HEK293 (cell line): ENCODE data around the gene ADRB2.

Experiments used
- BCL11A ChIP-seq: fragments of 450-650 bp; formaldehyde crosslinking; IDR thresholded peaks from 2 replicates; pipeline ENCODE4 v1.5.1; 2016; ENCODE audit warnings: low read depth, missing biosample characterization, missing genetic modification characterization
- HOXD13 ChIP-seq: sonication (generic); formaldehyde crosslinking; IDR thresholded peaks from 2 replicates; pipeline ENCODE4 v1.8.0; 2022; ENCODE audit warnings: missing genetic modification reagents, borderline replicate concordance
- KLF10 ChIP-seq: fragments of 450-650 bp; IDR thresholded peaks from 2 replicates; pipeline ENCODE4 v1.5.1; 2018; ENCODE audit warnings: missing biosample characterization, mild to moderate bottlenecking, missing genetic modification characterization
- MZF1 ChIP-seq: fragments of 450-650 bp; formaldehyde crosslinking; IDR thresholded peaks from 2 replicates; pipeline ENCODE4 v1.5.1; 2017; ENCODE audit warnings: missing biosample characterization, missing genetic modification characterization, borderline replicate concordance
- ZBTB8A ChIP-seq: fragments of 450-650 bp; formaldehyde crosslinking; IDR thresholded peaks from 2 replicates; pipeline ENCODE4 v1.5.1; 2016; ENCODE audit warnings: missing biosample characterization, missing genetic modification characterization
- ZIC2 ChIP-seq: fragments of 450-650 bp; formaldehyde crosslinking; IDR thresholded peaks from 2 replicates; pipeline ENCODE4 v1.5.1; 2016; ENCODE audit warnings: missing biosample characterization, missing genetic modification characterization
- ZNF221 ChIP-seq: fragments of 450-650 bp; formaldehyde crosslinking; IDR thresholded peaks from 2 replicates; pipeline ENCODE4 v1.5.1; 2017; ENCODE audit warnings: missing biosample characterization, missing genetic modification characterization, borderline replicate concordance
- ZNF302 ChIP-seq: fragments of 450-650 bp; formaldehyde crosslinking; IDR thresholded peaks from 2 replicates; pipeline ENCODE4 v1.5.1; 2016; ENCODE audit warnings: missing biosample characterization, missing genetic modification characterization, low read depth
- ZNF404 ChIP-seq: fragments of 450-650 bp; formaldehyde crosslinking; IDR thresholded peaks from 2 replicates; pipeline ENCODE4 v1.5.1; 2017; ENCODE audit warnings: missing biosample characterization, missing genetic modification characterization
- ZNF423 ChIP-seq: fragments of 450-650 bp; formaldehyde crosslinking; IDR thresholded peaks from 2 replicates; pipeline ENCODE4 v1.5.1; 2016; ENCODE audit warnings: missing biosample characterization, missing genetic modification characterization
- ZNF596 ChIP-seq: fragments of 450-650 bp; IDR thresholded peaks from 2 replicates; pipeline ENCODE4 v1.5.0; 2018; ENCODE audit warnings: missing biosample characterization, mild to moderate bottlenecking, missing genetic modification characterization, moderate library complexity
- ZNF785 ChIP-seq: fragments of 450-650 bp; formaldehyde crosslinking; IDR thresholded peaks from 2 replicates; pipeline ENCODE4 v1.5.1; 2016; ENCODE audit warnings: missing biosample characterization, missing genetic modification characterization
- ZNF843 ChIP-seq: fragments of 450-650 bp; formaldehyde crosslinking; IDR thresholded peaks from 2 replicates; pipeline ENCODE4 v1.5.1; 2016; ENCODE audit warnings: missing biosample characterization, missing genetic modification characterization
- TF ChIP-seq, protein P1 (sequence below): fragments of 450-650 bp; formaldehyde crosslinking; IDR thresholded peaks from 2 replicates; pipeline ENCODE4; 2016; ENCODE audit warnings: missing biosample characterization, missing genetic modification characterization
- TF ChIP-seq, protein P2 (sequence below): fragments of 450-650 bp; formaldehyde crosslinking; IDR thresholded peaks from 2 replicates; pipeline ENCODE4 v1.5.1; 2016; ENCODE audit warnings: missing biosample characterization, missing genetic modification characterization
- TF ChIP-seq, protein P3 (sequence below): fragments of 450-650 bp; formaldehyde crosslinking; conservative IDR thresholded peaks from 2 replicates; pipeline ENCODE4 v1.5.1; 2016; ENCODE audit warnings: low read depth, missing biosample characterization, missing genetic modification characterization
- TF ChIP-seq, protein P4 (sequence below): fragments of 450-650 bp; formaldehyde crosslinking; IDR thresholded peaks from 2 replicates; pipeline ENCODE4 v1.5.1; 2016; ENCODE audit warnings: missing biosample characterization, missing genetic modification characterization
- TF ChIP-seq, protein P5 (sequence below): fragments of 450-650 bp; formaldehyde crosslinking; IDR thresholded peaks from 2 replicates; pipeline ENCODE4 v1.5.1; 2017; ENCODE audit warnings: missing biosample characterization, missing genetic modification characterization
- TF ChIP-seq, protein P6 (sequence below): fragments of 450-650 bp; formaldehyde crosslinking; IDR thresholded peaks from 2 replicates; pipeline ENCODE4 v1.5.1; 2016; ENCODE audit warnings: missing biosample characterization, missing genetic modification characterization
- TF ChIP-seq, protein P7 (sequence below): fragments of 450-650 bp; formaldehyde crosslinking; IDR thresholded peaks from 2 replicates; pipeline ENCODE4 v1.5.1; 2017; ENCODE audit warnings: missing biosample characterization, missing genetic modification characterization
- TF ChIP-seq, protein P8 (sequence below): fragments of 450-650 bp; formaldehyde crosslinking; IDR thresholded peaks from 2 replicates; pipeline ENCODE4 v1.5.1; 2016; ENCODE audit warnings: missing biosample characterization, missing genetic modification characterization

The ADRB2 gene

DNA sequence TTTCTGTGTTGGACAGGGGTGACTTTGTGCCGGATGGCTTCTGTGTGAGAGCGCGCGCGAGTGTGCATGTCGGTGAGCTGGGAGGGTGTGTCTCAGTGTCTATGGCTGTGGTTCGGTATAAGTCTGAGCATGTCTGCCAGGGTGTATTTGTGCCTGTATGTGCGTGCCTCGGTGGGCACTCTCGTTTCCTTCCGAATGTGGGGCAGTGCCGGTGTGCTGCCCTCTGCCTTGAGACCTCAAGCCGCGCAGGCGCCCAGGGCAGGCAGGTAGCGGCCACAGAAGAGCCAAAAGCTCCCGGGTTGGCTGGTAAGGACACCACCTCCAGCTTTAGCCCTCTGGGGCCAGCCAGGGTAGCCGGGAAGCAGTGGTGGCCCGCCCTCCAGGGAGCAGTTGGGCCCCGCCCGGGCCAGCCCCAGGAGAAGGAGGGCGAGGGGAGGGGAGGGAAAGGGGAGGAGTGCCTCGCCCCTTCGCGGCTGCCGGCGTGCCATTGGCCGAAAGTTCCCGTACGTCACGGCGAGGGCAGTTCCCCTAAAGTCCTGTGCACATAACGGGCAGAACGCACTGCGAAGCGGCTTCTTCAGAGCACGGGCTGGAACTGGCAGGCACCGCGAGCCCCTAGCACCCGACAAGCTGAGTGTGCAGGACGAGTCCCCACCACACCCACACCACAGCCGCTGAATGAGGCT is at the start of gene ADRB2 (continued):
- TF ChIP-seq, protein P1, sequence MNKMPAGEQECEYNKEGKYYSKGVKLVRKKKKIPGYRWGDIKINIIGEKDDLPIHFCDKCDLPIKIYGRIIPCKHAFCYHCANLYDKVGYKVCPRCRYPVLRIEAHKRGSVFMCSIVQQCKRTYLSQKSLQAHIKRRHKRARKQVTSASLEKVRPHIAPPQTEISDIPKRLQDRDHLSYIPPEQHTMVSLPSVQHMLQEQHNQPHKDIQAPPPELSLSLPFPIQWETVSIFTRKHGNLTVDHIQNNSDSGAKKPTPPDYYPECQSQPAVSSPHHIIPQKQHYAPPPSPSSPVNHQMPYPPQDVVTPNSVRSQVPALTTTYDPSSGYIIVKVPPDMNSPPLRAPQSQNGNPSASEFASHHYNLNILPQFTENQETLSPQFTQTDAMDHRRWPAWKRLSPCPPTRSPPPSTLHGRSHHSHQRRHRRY: no peak
- TF ChIP-seq, protein P2, sequence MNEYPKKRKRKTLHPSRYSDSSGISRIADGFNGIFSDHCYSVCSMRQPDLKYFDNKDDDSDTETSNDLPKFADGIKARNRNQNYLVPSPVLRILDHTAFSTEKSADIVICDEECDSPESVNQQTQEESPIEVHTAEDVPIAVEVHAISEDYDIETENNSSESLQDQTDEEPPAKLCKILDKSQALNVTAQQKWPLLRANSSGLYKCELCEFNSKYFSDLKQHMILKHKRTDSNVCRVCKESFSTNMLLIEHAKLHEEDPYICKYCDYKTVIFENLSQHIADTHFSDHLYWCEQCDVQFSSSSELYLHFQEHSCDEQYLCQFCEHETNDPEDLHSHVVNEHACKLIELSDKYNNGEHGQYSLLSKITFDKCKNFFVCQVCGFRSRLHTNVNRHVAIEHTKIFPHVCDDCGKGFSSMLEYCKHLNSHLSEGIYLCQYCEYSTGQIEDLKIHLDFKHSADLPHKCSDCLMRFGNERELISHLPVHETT (tag by site-specific recombination): peak; percentile 50; the same call in 1 of the 2 replicates
- no peak for TF ChIP-seq ZNF596 (tag by site-specific recombination)
- no peak for TF ChIP-seq MZF1 (tag by site-specific recombination)
- peak; percentile 91 for TF ChIP-seq ZNF423 (tag by site-specific recombination)
- TF ChIP-seq HOXD13: no peak
- no peak for TF ChIP-seq BCL11A (tag by site-specific recombination)
- TF ChIP-seq, protein P3, sequence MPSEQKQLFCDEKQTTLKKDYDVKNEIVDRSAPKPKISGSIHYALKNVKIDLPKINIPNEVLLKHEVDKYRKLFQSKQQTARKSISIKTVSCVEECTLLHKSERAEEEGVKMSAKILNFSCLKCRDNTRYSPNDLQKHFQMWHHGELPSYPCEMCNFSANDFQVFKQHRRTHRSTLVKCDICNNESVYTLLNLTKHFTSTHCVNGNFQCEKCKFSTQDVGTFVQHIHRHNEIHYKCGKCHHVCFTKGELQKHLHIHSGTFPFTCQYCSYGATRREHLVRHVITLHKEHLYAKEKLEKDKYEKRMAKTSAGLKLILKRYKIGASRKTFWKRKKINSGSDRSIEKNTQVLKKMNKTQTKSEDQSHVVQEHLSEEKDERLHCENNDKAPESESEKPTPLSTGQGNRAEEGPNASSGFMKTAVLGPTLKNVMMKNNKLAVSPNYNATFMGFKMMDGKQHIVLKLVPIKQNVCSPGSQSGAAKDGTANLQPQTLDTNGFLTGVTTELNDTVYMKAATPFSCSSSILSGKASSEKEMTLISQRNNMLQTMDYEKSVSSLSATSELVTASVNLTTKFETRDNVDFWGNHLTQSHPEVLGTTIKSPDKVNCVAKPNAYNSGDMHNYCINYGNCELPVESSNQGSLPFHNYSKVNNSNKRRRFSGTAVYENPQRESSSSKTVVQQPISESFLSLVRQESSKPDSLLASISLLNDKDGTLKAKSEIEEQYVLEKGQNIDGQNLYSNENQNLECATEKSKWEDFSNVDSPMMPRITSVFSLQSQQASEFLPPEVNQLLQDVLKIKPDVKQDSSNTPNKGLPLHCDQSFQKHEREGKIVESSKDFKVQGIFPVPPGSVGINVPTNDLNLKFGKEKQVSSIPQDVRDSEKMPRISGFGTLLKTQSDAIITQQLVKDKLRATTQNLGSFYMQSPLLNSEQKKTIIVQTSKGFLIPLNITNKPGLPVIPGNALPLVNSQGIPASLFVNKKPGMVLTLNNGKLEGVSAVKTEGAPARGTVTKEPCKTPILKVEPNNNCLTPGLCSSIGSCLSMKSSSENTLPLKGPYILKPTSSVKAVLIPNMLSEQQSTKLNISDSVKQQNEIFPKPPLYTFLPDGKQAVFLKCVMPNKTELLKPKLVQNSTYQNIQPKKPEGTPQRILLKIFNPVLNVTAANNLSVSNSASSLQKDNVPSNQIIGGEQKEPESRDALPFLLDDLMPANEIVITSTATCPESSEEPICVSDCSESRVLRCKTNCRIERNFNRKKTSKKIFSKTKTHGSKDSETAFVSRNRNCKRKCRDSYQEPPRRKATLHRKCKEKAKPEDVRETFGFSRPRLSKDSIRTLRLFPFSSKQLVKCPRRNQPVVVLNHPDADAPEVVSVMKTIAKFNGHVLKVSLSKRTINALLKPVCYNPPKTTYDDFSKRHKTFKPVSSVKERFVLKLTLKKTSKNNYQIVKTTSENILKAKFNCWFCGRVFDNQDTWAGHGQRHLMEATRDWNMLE (tag by site-specific recombination): no peak
- TF ChIP-seq ZNF843 (tag by site-specific recombination): peak; percentile 66
- TF ChIP-seq, protein P4, sequence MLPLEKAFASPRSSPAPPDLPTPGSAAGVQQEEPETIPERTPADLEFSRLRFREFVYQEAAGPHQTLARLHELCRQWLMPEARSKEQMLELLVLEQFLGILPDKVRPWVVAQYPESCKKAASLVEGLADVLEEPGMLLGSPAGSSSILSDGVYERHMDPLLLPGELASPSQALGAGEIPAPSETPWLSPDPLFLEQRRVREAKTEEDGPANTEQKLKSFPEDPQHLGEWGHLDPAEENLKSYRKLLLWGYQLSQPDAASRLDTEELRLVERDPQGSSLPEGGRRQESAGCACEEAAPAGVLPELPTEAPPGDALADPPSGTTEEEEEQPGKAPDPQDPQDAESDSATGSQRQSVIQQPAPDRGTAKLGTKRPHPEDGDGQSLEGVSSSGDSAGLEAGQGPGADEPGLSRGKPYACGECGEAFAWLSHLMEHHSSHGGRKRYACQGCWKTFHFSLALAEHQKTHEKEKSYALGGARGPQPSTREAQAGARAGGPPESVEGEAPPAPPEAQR (tag by site-specific recombination): no peak
- TF ChIP-seq, protein P5, sequence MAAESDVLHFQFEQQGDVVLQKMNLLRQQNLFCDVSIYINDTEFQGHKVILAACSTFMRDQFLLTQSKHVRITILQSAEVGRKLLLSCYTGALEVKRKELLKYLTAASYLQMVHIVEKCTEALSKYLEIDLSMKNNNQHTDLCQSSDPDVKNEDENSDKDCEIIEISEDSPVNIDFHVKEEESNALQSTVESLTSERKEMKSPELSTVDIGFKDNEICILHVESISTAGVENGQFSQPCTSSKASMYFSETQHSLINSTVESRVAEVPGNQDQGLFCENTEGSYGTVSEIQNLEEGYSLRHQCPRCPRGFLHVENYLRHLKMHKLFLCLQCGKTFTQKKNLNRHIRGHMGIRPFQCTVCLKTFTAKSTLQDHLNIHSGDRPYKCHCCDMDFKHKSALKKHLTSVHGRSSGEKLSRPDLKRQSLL: no peak
- TF ChIP-seq ZNF221 (tag by site-specific recombination): no peak
- no peak; the same call in 1 of the 2 replicates for TF ChIP-seq ZNF785 (tag by site-specific recombination)
- TF ChIP-seq, protein P6, sequence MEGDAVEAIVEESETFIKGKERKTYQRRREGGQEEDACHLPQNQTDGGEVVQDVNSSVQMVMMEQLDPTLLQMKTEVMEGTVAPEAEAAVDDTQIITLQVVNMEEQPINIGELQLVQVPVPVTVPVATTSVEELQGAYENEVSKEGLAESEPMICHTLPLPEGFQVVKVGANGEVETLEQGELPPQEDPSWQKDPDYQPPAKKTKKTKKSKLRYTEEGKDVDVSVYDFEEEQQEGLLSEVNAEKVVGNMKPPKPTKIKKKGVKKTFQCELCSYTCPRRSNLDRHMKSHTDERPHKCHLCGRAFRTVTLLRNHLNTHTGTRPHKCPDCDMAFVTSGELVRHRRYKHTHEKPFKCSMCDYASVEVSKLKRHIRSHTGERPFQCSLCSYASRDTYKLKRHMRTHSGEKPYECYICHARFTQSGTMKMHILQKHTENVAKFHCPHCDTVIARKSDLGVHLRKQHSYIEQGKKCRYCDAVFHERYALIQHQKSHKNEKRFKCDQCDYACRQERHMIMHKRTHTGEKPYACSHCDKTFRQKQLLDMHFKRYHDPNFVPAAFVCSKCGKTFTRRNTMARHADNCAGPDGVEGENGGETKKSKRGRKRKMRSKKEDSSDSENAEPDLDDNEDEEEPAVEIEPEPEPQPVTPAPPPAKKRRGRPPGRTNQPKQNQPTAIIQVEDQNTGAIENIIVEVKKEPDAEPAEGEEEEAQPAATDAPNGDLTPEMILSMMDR: peak; percentile 25; the same call in 1 of the 2 replicates
- TF ChIP-seq, protein P7, sequence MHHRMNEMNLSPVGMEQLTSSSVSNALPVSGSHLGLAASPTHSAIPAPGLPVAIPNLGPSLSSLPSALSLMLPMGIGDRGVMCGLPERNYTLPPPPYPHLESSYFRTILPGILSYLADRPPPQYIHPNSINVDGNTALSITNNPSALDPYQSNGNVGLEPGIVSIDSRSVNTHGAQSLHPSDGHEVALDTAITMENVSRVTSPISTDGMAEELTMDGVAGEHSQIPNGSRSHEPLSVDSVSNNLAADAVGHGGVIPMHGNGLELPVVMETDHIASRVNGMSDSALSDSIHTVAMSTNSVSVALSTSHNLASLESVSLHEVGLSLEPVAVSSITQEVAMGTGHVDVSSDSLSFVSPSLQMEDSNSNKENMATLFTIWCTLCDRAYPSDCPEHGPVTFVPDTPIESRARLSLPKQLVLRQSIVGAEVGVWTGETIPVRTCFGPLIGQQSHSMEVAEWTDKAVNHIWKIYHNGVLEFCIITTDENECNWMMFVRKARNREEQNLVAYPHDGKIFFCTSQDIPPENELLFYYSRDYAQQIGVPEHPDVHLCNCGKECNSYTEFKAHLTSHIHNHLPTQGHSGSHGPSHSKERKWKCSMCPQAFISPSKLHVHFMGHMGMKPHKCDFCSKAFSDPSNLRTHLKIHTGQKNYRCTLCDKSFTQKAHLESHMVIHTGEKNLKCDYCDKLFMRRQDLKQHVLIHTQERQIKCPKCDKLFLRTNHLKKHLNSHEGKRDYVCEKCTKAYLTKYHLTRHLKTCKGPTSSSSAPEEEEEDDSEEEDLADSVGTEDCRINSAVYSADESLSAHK (tag by site-specific recombination): no peak
- TF ChIP-seq ZIC2 (tag by site-specific recombination): peak; percentile 71
- peak; percentile 94 for TF ChIP-seq KLF10
- TF ChIP-seq, protein P8, sequence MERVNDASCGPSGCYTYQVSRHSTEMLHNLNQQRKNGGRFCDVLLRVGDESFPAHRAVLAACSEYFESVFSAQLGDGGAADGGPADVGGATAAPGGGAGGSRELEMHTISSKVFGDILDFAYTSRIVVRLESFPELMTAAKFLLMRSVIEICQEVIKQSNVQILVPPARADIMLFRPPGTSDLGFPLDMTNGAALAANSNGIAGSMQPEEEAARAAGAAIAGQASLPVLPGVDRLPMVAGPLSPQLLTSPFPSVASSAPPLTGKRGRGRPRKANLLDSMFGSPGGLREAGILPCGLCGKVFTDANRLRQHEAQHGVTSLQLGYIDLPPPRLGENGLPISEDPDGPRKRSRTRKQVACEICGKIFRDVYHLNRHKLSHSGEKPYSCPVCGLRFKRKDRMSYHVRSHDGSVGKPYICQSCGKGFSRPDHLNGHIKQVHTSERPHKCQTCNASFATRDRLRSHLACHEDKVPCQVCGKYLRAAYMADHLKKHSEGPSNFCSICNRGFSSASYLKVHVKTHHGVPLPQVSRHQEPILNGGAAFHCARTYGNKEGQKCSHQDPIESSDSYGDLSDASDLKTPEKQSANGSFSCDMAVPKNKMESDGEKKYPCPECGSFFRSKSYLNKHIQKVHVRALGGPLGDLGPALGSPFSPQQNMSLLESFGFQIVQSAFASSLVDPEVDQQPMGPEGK (tag by site-specific recombination): peak; percentile 97
- TF ChIP-seq ZNF302 (tag by site-specific recombination): no peak
- TF ChIP-seq ZNF404: no peak
- peak; percentile 87 for TF ChIP-seq ZBTB8A (tag by site-specific recombination)
